Progenitor cell of endocrine pancreas (in vitro differentiated cells): ENCODE results near the gene CCND2. TPM values are rescaled to one million over a fixed set of nuclear protein-coding genes. Genes with fewer than 3 reads are reported as not detected.

ENCODE experiments used
- DNase-seq: peaks from one replicate; pipeline ENCODE4 v3.0.0; 2021; ENCODE audit warnings: low spot score; ENCODE audit not compliant: unreplicated experiment
- H3K27ac Mint-ChIP-seq: 2 replicates; pipeline ENCODE4 v1.8.0; 2021; ENCODE audit warnings: mild to moderate bottlenecking, moderate library complexity, mixed read lengths
- H3K27me3 Mint-ChIP-seq: 2 replicates; pipeline ENCODE4 v1.8.0; 2021; ENCODE audit warnings: mixed read lengths
- H3K36me3 Mint-ChIP-seq: 2 replicates; pipeline ENCODE4 v1.8.0; 2022; ENCODE audit warnings: mixed read lengths; ENCODE audit not compliant: insufficient read depth
- H3K4me1 Mint-ChIP-seq: 2 replicates; pipeline ENCODE4 v1.8.0; 2021; ENCODE audit warnings: low read depth, mixed read lengths
- H3K4me3 Mint-ChIP-seq: 2 replicates; pipeline ENCODE4 v1.8.0; 2021; ENCODE audit warnings: low read depth, mild to moderate bottlenecking, moderate library complexity, mixed read lengths
- H3K9me3 Mint-ChIP-seq: 2 replicates; pipeline ENCODE4 v1.8.0; 2021; ENCODE audit warnings: low read depth, mixed read lengths
- CTCF ChIP-seq: fragments of 200-600 bp; sonication (generic); IDR thresholded peaks from one replicate; pipeline ENCODE4 v1.5.0; 2021; ENCODE audit warnings: antibody characterized with exemption, mild to moderate bottlenecking; ENCODE audit not compliant: unreplicated experiment
- total RNA-seq: library from RNA; stranded (reverse); gene quantifications from 2 replicates; pipeline ENCODE4 v1.2.1, GENCODE V29; 2021

CCND2 gene
- total RNA-seq, 1 donor from 2014 or later = 463 TPM

- DNase-seq = no peak
- Mint-ChIP-seq H3K27ac (no peak overlapping the region), H3K27me3 (peaks cover 16% of the 10 kb centered on the region), H3K36me3 (peaks cover 5% of the 10 kb centered on the region), H3K9me3 (peaks cover 12% of the 10 kb centered on the region), H3K4me3 (no peak overlapping the region), H3K4me1 (peaks cover 8% of the 10 kb centered on the region)
- TF ChIP-seq CTCF = no peak
Measured at GRCh38 chr12:4256043-4256826, 17.3 kb upstream of the CCND2 start.

- DNase-seq = no peak
- TF ChIP-seq CTCF = no peak
- H3K27ac Mint-ChIP-seq = no peak overlapping the region
- no peak overlapping the region for H3K4me3 Mint-ChIP-seq
- H3K36me3 Mint-ChIP-seq = peaks cover 5% of the 10 kb centered on the region
- H3K4me1 Mint-ChIP-seq = peaks cover 8% of the 10 kb centered on the region
- H3K9me3 Mint-ChIP-seq = peaks cover 12% of the 10 kb centered on the region
- H3K27me3 Mint-ChIP-seq = peaks cover 12% of the 10 kb centered on the region
Measured at GRCh38 chr12:4257442-4257841, 16.1 kb upstream of the CCND2 start.

- peaks cover 12% of the 10 kb centered on the region for H3K9me3 Mint-ChIP-seq
- TF ChIP-seq CTCF = no peak
- H3K27me3 Mint-ChIP-seq = peaks cover under 1% of the 10 kb centered on the region
- peaks cover 15% of the 10 kb centered on the region for H3K4me1 Mint-ChIP-seq
- H3K4me3 Mint-ChIP-seq = no peak overlapping the region
- H3K27ac Mint-ChIP-seq = no peak overlapping the region
- no peak for DNase-seq
- peaks cover 5% of the 10 kb centered on the region for H3K36me3 Mint-ChIP-seq
Measured at GRCh38 chr12:4259099-4259498, 14.5 kb upstream of the CCND2 start.

GRCh38 chr12:4261655-4262054, 11.9 kb upstream of the CCND2 start:
- peaks cover 12% of the 10 kb centered on the region for H3K9me3 Mint-ChIP-seq
- H3K27ac Mint-ChIP-seq = no peak overlapping the region
- no peak overlapping the region for H3K4me3 Mint-ChIP-seq
- H3K4me1 Mint-ChIP-seq = peaks cover 15% of the 10 kb centered on the region
- DNase-seq = no peak
- H3K36me3 Mint-ChIP-seq = peaks cover 5% of the 10 kb centered on the region
- TF ChIP-seq CTCF = no peak
- H3K27me3 Mint-ChIP-seq = peaks cover 22% of the 10 kb centered on the region

GRCh38 chr12:4265280-4265679, 8.3 kb upstream of the CCND2 start:
- H3K4me1 Mint-ChIP-seq = peaks cover 24% of the 10 kb centered on the region
- no peak overlapping the region for H3K4me3 Mint-ChIP-seq
- H3K27ac Mint-ChIP-seq = no peak overlapping the region
- H3K36me3 Mint-ChIP-seq = no peaks in the 10 kb centered on the region
- H3K9me3 Mint-ChIP-seq = no peaks in the 10 kb centered on the region
- peaks cover 50% of the 10 kb centered on the region for H3K27me3 Mint-ChIP-seq
- TF ChIP-seq CTCF = no peak
- DNase-seq = no peak
